HepG2 (cell line): ENCODE measurements around the gene TANGO2. TPM values are rescaled to one million over a fixed set of nuclear protein-coding genes. Genes with fewer than 3 reads are reported as not detected.

Source experiments
- CREB1 ChIP-seq, 2 experiments: fragments of 450-650 bp in 1 of 2; IDR thresholded peaks; 2 replicates each; pipeline ENCODE4 v1.6.1; 2016 to 2017; ENCODE audit warnings: control low read depth in 1 of 2, mild to moderate bottlenecking in 1 of 2, missing compliant biosample characterization in 1 of 2, missing genetic modification characterization in 1 of 2
- GABPA ChIP-seq, 2 experiments: IDR thresholded peaks; 2 replicates each; pipeline ENCODE4 v1.6.1; 2011 to 2016; ENCODE audit warnings: low read depth in 2 of 2, low read length in 1 of 2, missing biosample characterization in 1 of 2, missing genetic modification characterization in 1 of 2
- HCFC1 ChIP-seq: fragments of 150-350 bp; IDR thresholded peaks from 2 replicates; pipeline ENCODE4 v1.6.1; 2014; ENCODE audit warnings: low read depth, low read length
- HIVEP1 ChIP-seq: sonication (generic); formaldehyde crosslinking; IDR thresholded peaks from 2 replicates; pipeline ENCODE4 v1.4.0; 2020; ENCODE audit warnings: mild to moderate bottlenecking, missing genetic modification reagents
- KDM5B ChIP-seq: sonication (generic); formaldehyde crosslinking; IDR thresholded peaks from 2 replicates; pipeline ENCODE4 v1.4.0; 2020; ENCODE audit warnings: missing genetic modification reagents, mild to moderate bottlenecking, borderline replicate concordance
- LRRFIP1 ChIP-seq: sonication (generic); formaldehyde crosslinking; conservative IDR thresholded peaks from 2 replicates; pipeline ENCODE4 v1.4.0; 2020; ENCODE audit warnings: missing genetic modification reagents
- MAZ ChIP-seq, 2 experiments: sonication (generic) in 1 of 2; formaldehyde crosslinking in 1 of 2; IDR thresholded peaks; 2 replicates each; pipeline versions ENCODE4 v1.5.0 to v1.6.1; 2012 to 2020; ENCODE audit warnings: low read depth in 2 of 2, mild to moderate bottlenecking in 2 of 2, borderline replicate concordance in 1 of 2, improper control_type of control experiment in 1 of 2, low read length in 1 of 2, missing genetic modification reagents in 1 of 2, moderate library complexity in 1 of 2
- RORA ChIP-seq: sonication (generic); formaldehyde crosslinking; IDR thresholded peaks from 2 replicates; pipeline ENCODE4 v1.5.0; 2020; ENCODE audit warnings: mild to moderate bottlenecking, missing genetic modification reagents, moderate library complexity
- SYNCRIP ChIP-seq: fragments of 200-400 bp; formaldehyde crosslinking; IDR thresholded peaks from 2 replicates; pipeline ENCODE4 v1.6.1; 2018; ENCODE audit warnings: mild to moderate bottlenecking, low read depth, low read length; ENCODE audit not compliant: insufficient read depth
- TEAD2 ChIP-seq: sonication (generic); formaldehyde crosslinking; IDR thresholded peaks from 2 replicates; pipeline ENCODE4 v1.9.0; 2021; ENCODE audit warnings: missing genetic modification reagents
- TOE1 ChIP-seq: sonication (generic); formaldehyde crosslinking; IDR thresholded peaks from 2 replicates; pipeline ENCODE4 v1.4.0; 2020; ENCODE audit warnings: mild to moderate bottlenecking, missing genetic modification reagents
- ZNF432 ChIP-seq: sonication (generic); formaldehyde crosslinking; IDR thresholded peaks from 2 replicates; pipeline ENCODE4 v1.5.0; 2020; ENCODE audit warnings: missing genetic modification reagents, mild to moderate bottlenecking, borderline replicate concordance
- ZNF512 ChIP-seq: sonication (generic); formaldehyde crosslinking; IDR thresholded peaks from 2 replicates; pipeline ENCODE4 v1.4.0; 2020; ENCODE audit warnings: mild to moderate bottlenecking, missing genetic modification reagents
- ZNF660 ChIP-seq: sonication (generic); formaldehyde crosslinking; IDR thresholded peaks from 2 replicates; pipeline ENCODE4 v1.5.1; 2020; ENCODE audit warnings: mild to moderate bottlenecking, low read depth, missing genetic modification reagents, borderline replicate concordance
- ZNF766 ChIP-seq: sonication (generic); formaldehyde crosslinking; IDR thresholded peaks from 2 replicates; pipeline ENCODE4 v1.5.0; 2020; ENCODE audit warnings: missing genetic modification reagents, borderline replicate concordance
- polyA plus RNA-seq, 8 experiments: library from polyadenylated mRNA; depleted of rRNA in 3 of 8; stranded (reverse) in 7 of 8; unstranded in 1 of 8; fragments of >200 nt; fragmentation: Illumina TruSeq in 4 of 8; extraction: Trizol in 4 of 8; gene quantifications; 2 replicates each; pipeline versions ENCODE4 v1.2.1 to v1.2.3, GENCODE V29; 2011 to 2016; ENCODE audit warnings: low read depth in 4 of 8, missing spikeins in 1 of 8, mixed read lengths in 1 of 8; ENCODE audit not compliant: insufficient read depth in 1 of 8
- total RNA-seq, 5 experiments: library from RNA; depleted of rRNA; stranded (reverse); fragments of >200 nt; fragmentation: Illumina TruSeq; extraction: Trizol; gene quantifications; 2 replicates each; pipeline ENCODE4 v1.2.3, GENCODE V29; 2016; ENCODE audit warnings: low read depth in 1 of 5
- TF ChIP-seq, protein P1 (sequence below): sonication (generic); formaldehyde crosslinking; IDR thresholded peaks from 2 replicates; pipeline ENCODE4 v1.4.0; 2020; ENCODE audit warnings: mild to moderate bottlenecking, missing genetic modification reagents
- TF ChIP-seq, protein P2 (sequence below): sonication (generic); formaldehyde crosslinking; IDR thresholded peaks from 2 replicates; pipeline ENCODE4 v1.4.0; 2020; ENCODE audit warnings: missing genetic modification reagents

Gene TANGO2
- total and polyA plus RNA-seq, 2 of the 13 experiments (the other 11 are each of a cell fraction or from before 2014, with no cell fraction given), result 12.9 to 14.8 TPM

DNA sequence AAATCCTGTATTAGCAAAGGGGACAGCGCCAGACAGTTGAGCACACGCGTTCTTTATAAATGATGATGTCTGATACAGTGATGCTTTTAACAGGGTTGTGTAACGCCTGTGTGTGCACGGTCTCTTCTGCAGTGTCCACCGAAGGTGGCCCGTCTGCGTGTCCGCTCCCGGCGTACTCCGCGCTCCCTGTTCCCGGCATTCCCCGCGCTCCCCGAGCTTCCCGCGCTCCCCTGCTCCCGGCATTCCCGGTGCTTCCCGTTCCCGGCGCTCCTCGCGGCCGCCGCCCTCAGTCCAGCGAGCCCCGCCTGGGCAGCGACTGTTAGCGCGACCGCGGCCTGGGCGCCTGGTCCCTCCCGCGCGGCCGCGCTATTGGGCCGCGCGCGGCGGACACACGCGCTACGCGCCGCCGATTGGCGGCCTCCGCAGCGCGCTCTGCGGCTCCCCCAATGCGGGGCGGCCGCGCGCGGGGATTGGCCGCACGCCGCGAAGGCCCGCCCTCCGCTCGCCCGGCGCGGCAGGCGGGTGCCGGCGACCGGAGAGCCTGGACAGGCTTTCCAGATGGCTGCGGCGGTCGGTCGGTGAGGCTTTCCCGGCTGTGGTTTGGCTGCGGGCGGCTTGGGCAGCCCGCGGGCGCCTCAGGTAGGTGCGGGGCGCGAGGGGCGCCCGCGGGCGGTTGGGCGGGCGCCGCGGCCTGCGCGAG, 59.0 kb downstream of the TANGO2 start, which contains the start of gene DGCR8 (continued):
- TF ChIP-seq LRRFIP1 (CRISPR knock-in tag) (no peak), SYNCRIP (no peak), HCFC1 (peak; percentile 39; the same call in 1 of the 2 replicates), CREB1 (IDR thresholded peaks at IDR 0.05) (peak; percentile 28; the same call in 1 of the 2 replicates), CREB1 (CRISPR knock-in tag; IDR thresholded peaks at IDR 0.05) (no peak), GABPA (IDR thresholded peaks at IDR 0.05; ENCODE audit: low read depth, low read length) (peak; percentile 66), GABPA (CRISPR knock-in tag; IDR thresholded peaks at IDR 0.05; ENCODE audit: low read depth) (peak; percentile 82), HIVEP1 (CRISPR knock-in tag) (0 out of 2 replicates have a peak, but pooled peaks have one; percentile 48), TOE1 (CRISPR knock-in tag) (0 out of 2 replicates have a peak, but pooled peaks have one; percentile 68), KDM5B (CRISPR knock-in tag) (peak; percentile 82; the same call in 1 of the 2 replicates), ZNF766 (peak; percentile 47; the same call in 1 of the 2 replicates), MAZ (IDR thresholded peaks at IDR 0.05; ENCODE audit: borderline replicate concordance, low read depth, low read length) (peak; percentile 34; the same call in 1 of the 2 replicates), MAZ (CRISPR knock-in tag; IDR thresholded peaks at IDR 0.05; ENCODE audit: low read depth) (peak; percentile 89), RORA (no peak), ZNF660 (CRISPR knock-in tag) (no peak), TEAD2 (CRISPR knock-in tag) (peak; percentile 51; the same call in 1 of the 2 replicates), ZNF512 (CRISPR knock-in tag) (no peak), ZNF432 (CRISPR knock-in tag) (no peak)
- TF ChIP-seq, protein P1, sequence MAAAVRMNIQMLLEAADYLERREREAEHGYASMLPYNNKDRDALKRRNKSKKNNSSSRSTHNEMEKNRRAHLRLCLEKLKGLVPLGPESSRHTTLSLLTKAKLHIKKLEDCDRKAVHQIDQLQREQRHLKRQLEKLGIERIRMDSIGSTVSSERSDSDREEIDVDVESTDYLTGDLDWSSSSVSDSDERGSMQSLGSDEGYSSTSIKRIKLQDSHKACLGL (CRISPR knock-in tag), result peak; percentile 80
- TF ChIP-seq, protein P2, sequence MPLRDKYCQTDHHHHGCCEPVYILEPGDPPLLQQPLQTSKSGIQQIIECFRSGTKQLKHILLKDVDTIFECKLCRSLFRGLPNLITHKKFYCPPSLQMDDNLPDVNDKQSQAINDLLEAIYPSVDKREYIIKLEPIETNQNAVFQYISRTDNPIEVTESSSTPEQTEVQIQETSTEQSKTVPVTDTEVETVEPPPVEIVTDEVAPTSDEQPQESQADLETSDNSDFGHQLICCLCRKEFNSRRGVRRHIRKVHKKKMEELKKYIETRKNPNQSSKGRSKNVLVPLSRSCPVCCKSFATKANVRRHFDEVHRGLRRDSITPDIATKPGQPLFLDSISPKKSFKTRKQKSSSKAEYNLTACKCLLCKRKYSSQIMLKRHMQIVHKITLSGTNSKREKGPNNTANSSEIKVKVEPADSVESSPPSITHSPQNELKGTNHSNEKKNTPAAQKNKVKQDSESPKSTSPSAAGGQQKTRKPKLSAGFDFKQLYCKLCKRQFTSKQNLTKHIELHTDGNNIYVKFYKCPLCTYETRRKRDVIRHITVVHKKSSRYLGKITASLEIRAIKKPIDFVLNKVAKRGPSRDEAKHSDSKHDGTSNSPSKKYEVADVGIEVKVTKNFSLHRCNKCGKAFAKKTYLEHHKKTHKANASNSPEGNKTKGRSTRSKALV (CRISPR knock-in tag), result no peak
- TF ChIP-seq, all 625 proteins: peak for 316
